GM21367 (cell line): ENCODE measurements around the gene ADGRB2.

ENCODE experiments used
- ATAC-seq: cut with Tn5 transposase; IDR thresholded peaks from one replicate; pipeline ENCODE4 v1.9.1; 2021; ENCODE audit not compliant: unreplicated experiment

ADGRB2 gene

GRCh38 chr1:31685795-31686194 is 78.3 kb downstream of the ADGRB2 start:
- no peak for ATAC-seq

GRCh38 chr1:31683997-31684396 is 80.1 kb downstream of the ADGRB2 start:
- no peak for ATAC-seq

GRCh38 chr1:31681415-31681814 is 82.7 kb downstream of the ADGRB2 start:
- ATAC-seq: no peak

GRCh38 chr1:31679676-31680230 is 84.4 kb downstream of the ADGRB2 start:
- no peak for ATAC-seq

GRCh38 chr1:31679091-31679490 is 85.0 kb downstream of the ADGRB2 start:
- no peak for ATAC-seq

- ATAC-seq: no peak
Observed at GRCh38 chr1:31678681-31679080, 85.5 kb downstream of the ADGRB2 start.

- ATAC-seq: no peak
Observed at GRCh38 chr1:31677949-31678348, 86.2 kb downstream of the ADGRB2 start.

GRCh38 chr1:31677401-31677800 is 86.7 kb downstream of the ADGRB2 start:
- no peak for ATAC-seq
